PFSK-1 (cell line): ENCODE data around the gene CFAP299.

ENCODE experiments used
- FOXP2 ChIP-seq: optimal IDR thresholded peaks from 2 replicates; pipeline ENCODE3; 2011; ENCODE audit warnings: borderline replicate concordance, control low read depth, inconsistent platforms; ENCODE audit not compliant: insufficient read depth; ENCODE audit errors: extremely low read length, extremely low read depth
- POLR2AphosphoS5 ChIP-seq: IDR thresholded peaks from 2 replicates; pipeline ENCODE4 v1.6.1; 2012; ENCODE audit warnings: low read depth, mild to moderate bottlenecking, control low read depth, low read length, moderate library complexity
- REST ChIP-seq, 2 experiments: IDR thresholded peaks; 2 replicates each; pipeline versions ENCODE4 v1.6.1 to v1.8.0; 2011 to 2012; ENCODE audit warnings: low read depth in 2 of 2, low read length in 2 of 2, control low read depth in 1 of 2, inconsistent platforms in 1 of 2, mild to moderate bottlenecking in 1 of 2, moderate library complexity in 1 of 2; ENCODE audit not compliant: insufficient read depth in 1 of 2
- SIN3A ChIP-seq: IDR thresholded peaks from 2 replicates; pipeline ENCODE4 v1.6.1; 2012; ENCODE audit warnings: mild to moderate bottlenecking, low read length, moderate library complexity, borderline replicate concordance; ENCODE audit not compliant: insufficient read depth
- TAF1 ChIP-seq: IDR thresholded peaks from 2 replicates; pipeline ENCODE4 v1.6.1; 2012; ENCODE audit warnings: low read length, control low read depth, borderline replicate concordance; ENCODE audit not compliant: insufficient read depth

GRCh38 chr4:80990851-80991250, 655.3 kb downstream of the CFAP299 start:
- TF ChIP-seq SIN3A (no peak), REST (IDR thresholded peaks at IDR 0.05; ENCODE audit: insufficient read depth in 1 of 2, low read depth in 2 of 2, low read length in 2 of 2) (no peak), TAF1 (no peak), POLR2AphosphoS5 (no peak), FOXP2 (no peak)
